Prostate gland (tissue), 2 donors: ENCODE data around the gene RPLP2. TPM values are rescaled to one million over a fixed set of nuclear protein-coding genes. Genes with fewer than 3 reads are reported as not detected.

ENCODE experiments used
- DNase-seq: peaks from one replicate; pipeline ENCODE4 v3.0.0-alpha.2; 2019; ENCODE audit warnings: low spot score
- H3K27ac ChIP-seq, 2 donors: fragments of 200-600 bp; sonication (generic); 2 replicates each; pipeline ENCODE4 v1.5.1; 2017 to 2019
- H3K27me3 ChIP-seq: fragments of 200-600 bp; sonication (generic); replicated peaks from 2 replicates; pipeline ENCODE4 v1.5.1; 2019; ENCODE audit not compliant: insufficient read depth
- H3K36me3 ChIP-seq, 2 donors: fragments of 200-600 bp; sonication (generic); 1 replicate in 1 of 2; 2 replicates in 1 of 2; pipeline versions ENCODE4 v1.5.1 to v1.8.1; 2017 to 2019
- H3K4me1 ChIP-seq: fragments of 200-600 bp; sonication (generic); replicated peaks from 2 replicates; pipeline ENCODE4 v1.5.1; 2019
- H3K4me3 ChIP-seq, 2 donors: fragments of 200-600 bp; sonication (generic); 2 replicates each; pipeline ENCODE4 v1.5.1; 2017 to 2019
- H3K9me3 ChIP-seq: fragments of 200-600 bp; sonication (generic); 2 replicates; pipeline ENCODE4 v1.5.1; 2017
- POLR2A ChIP-seq: fragments of 450-650 bp; IDR thresholded peaks from one replicate; pipeline ENCODE4 v1.6.1; 2016; ENCODE audit warnings: antibody characterized with exemption, mild to moderate bottlenecking
- POLR2AphosphoS5 ChIP-seq: sonication (generic); formaldehyde crosslinking; IDR thresholded peaks from one replicate; pipeline ENCODE4 v1.6.1; 2017; ENCODE audit warnings: antibody characterized with exemption
- WGBS: methylation state at CpG from one replicate; pipeline ENCODE4 v1.1.5; 2018; 5-methylcytosine and 5-hydroxymethylcytosine counted together
- intact Hi-C: fragments of 100-400 bp; cut with DNase I; formaldehyde crosslinking; loops from one replicate; pipeline ENCODE4 v1.14.2; 2022
- total RNA-seq, 2 donors: library from RNA; depleted of rRNA; stranded (reverse); fragments of >200 nt; gene quantifications; one replicate each; pipeline ENCODE4 v1.1.0, GENCODE V29; 2016
- TF ChIP-seq, protein P1 (sequence below), 4 experiments: fragments of 200-600 bp in 2 of 4; fragments of 450-650 bp in 2 of 4; sonication (generic) in 2 of 4; IDR thresholded peaks; 1 replicate in 3 of 4; 2 replicates in 1 of 4; pipeline ENCODE4 v1.5.1; 2016 to 2019; ENCODE audit warnings: antibody characterized with exemption in 4 of 4, mild to moderate bottlenecking in 2 of 4, moderate library complexity in 2 of 4

Gene RPLP2
- total RNA-seq, 2 donors from 2014 or later = 431 to 906 TPM

DNA sequence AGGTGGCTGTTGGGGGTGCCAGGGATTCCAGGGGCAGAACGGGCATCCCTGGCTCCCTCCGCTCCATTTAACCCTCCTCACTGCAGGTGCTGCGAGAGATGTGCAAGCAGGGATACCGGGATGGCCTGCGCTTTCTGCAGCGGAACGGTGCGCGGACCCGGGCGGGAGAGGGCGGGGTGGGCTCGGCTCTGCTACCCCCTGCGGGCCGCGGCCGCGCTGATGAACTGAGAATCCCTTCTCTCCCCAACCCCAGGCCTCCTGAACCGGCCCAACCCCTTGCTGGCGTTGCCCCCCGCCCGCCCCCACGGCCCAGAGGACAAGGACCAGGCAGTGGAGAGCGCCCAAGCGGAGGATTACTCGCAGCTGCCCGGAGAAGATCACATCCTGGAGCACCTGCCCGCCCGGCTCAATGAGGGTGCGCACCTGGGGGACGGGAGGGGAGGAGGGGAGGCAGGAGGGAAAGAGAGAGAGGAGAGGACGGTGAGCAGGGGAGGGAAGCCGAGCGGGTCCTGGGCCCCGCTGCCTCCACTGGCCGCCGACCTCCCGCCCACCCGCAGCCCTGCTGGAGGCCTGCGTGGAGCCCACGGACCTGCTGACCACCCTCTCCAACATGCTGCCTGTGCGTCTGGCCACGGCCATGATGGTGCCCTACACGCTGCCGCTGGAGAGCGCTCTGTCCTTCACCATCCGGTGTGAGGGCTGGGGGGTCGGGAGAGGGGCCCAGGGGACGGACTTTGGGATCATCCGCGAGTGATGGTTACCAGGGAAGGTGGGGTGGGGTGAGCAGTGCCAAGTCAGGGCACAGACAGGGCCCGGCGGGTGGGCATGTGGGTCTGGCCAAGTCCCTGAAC is 13.9 kb downstream of the RPLP2 start:
- intact Hi-C loops = no loop called here
- Histone ChIP-seq H3K4me1 (peaks cover 32% of the 10 kb centered on the region), H3K27me3 (no peaks in the 10 kb centered on the region), H3K36me3 (peaks cover 8 to 16% of the 10 kb centered on the region in 2 donors), H3K4me3 (no peak overlapping the region), H3K27ac (no peak overlapping the region), H3K9me3 (no peaks in the 10 kb centered on the region)
- DNase-seq = no peak
- 86% methylated on average over 53 of the region's 53 CpGs for WGBS
- TF ChIP-seq POLR2A = no peak
- TF ChIP-seq POLR2AphosphoS5 = no peak
- TF ChIP-seq, protein P1, sequence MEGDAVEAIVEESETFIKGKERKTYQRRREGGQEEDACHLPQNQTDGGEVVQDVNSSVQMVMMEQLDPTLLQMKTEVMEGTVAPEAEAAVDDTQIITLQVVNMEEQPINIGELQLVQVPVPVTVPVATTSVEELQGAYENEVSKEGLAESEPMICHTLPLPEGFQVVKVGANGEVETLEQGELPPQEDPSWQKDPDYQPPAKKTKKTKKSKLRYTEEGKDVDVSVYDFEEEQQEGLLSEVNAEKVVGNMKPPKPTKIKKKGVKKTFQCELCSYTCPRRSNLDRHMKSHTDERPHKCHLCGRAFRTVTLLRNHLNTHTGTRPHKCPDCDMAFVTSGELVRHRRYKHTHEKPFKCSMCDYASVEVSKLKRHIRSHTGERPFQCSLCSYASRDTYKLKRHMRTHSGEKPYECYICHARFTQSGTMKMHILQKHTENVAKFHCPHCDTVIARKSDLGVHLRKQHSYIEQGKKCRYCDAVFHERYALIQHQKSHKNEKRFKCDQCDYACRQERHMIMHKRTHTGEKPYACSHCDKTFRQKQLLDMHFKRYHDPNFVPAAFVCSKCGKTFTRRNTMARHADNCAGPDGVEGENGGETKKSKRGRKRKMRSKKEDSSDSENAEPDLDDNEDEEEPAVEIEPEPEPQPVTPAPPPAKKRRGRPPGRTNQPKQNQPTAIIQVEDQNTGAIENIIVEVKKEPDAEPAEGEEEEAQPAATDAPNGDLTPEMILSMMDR (IDR thresholded peaks at IDR 0.05) = no peak

DNA sequence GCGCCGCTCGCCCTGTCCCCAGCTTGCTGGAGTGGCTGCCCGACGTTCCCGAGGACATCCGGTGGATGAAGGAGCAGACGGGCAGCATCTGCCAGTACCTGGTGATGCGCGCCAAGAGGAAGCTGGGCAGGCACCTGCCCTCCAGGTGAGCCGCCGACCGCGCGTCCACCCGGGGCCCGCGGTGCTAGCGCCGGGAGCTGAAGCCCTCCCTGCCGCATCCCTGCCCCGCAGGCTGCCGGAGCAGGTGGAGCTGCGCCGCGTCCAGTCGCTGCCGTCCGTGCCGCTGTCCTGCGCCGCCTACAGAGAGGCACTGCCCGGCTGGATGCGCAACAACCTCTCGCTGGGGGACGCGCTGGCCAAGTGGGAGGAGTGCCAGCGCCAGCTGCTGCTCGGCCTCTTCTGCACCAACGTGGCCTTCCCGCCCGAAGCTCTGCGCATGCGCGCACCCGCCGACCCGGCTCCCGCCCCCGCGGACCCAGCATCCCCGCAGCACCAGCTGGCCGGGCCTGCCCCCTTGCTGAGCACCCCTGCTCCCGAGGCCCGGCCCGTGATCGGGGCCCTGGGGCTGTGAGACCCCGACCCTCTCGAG is 14.6 kb downstream of the RPLP2 start:
- intact Hi-C loops = no loop called here
- no peak overlapping the region for H3K4me3 ChIP-seq
- no peak for DNase-seq
- peaks cover 33% of the 10 kb centered on the region for H3K4me1 ChIP-seq
- TF ChIP-seq, protein P1 (IDR thresholded peaks at IDR 0.05) = no peak
- no peak for TF ChIP-seq POLR2AphosphoS5
- no peak for TF ChIP-seq POLR2A
- H3K36me3 ChIP-seq = peaks cover 8 to 16% of the 10 kb centered on the region in 2 donors
- H3K9me3 ChIP-seq = no peaks in the 10 kb centered on the region
- no peak overlapping the region for H3K27ac ChIP-seq
- H3K27me3 ChIP-seq = no peaks in the 10 kb centered on the region
- 78% methylated on average over 58 of the region's 59 CpGs for WGBS

DNA sequence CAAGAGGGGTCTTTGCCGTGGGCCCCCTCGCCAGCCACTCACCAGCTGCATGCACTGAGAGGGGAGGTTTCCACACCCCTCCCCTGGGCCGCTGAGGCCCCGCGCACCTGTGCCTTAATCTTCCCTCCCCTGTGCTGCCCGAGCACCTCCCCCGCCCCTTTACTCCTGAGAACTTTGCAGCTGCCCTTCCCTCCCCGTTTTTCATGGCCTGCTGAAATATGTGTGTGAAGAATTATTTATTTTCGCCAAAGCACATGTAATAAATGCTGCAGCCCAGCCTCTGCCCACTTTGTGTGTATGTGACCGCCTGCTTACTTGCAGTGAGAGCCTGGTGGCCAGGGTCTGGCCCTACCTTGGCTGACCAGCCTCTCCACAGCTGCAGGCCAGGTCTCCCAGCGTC is 15.2 kb downstream of the RPLP2 start:
- H3K4me1 ChIP-seq = peaks cover 39% of the 10 kb centered on the region
- intact Hi-C loops = no loop called here

DNA sequence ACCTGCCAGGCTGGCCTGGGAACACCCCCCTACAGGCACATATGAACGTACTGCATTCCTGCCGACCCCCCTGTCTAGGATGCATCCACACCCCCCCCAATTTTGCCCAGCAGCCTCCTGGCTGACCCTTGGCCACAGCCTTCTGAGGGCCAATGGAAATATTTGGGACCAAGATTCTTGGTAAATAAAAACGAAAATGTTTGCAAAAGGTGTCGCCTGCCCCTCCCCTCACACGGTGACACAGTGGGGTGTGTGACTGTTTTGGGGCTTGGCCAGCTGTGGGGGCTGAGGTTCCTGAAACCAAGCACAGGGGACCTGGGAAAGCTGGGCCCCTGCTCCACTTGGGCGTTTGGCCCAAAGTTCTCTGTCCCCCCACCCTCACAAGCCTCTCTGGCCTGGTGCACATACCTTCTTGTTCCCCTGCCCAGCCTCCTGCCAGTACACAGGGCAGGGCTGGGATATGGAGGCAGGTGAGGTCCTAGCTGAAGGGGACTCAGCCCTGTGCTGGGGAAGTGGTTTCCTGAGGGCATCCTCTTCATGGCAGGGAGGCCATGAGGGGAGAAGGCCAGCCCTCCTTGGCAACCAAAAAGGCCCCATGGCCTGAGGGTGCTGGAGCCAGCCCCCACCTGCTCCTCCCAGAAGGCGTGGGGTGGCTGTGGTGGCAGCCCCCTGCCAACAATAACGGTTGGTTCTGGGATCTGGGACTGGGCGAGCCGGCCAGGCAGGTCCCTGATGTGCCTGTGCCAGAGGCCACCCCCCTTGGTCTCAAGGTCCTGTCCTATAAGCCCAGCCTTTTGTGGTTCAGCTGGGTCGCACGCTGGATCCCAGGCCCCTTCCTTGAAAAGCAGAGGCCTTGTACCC is 15.8 kb downstream of the RPLP2 start:
- WGBS = 57% methylated on average over 12 of the region's 12 CpGs
- Histone ChIP-seq H3K27ac (peak overlapping the region; percentile 53 to 62), H3K4me3 (no peak overlapping the region), H3K9me3 (no peaks in the 10 kb centered on the region), H3K27me3 (no peaks in the 10 kb centered on the region), H3K4me1 (peaks cover 39% of the 10 kb centered on the region), H3K36me3 (peaks cover 8 to 16% of the 10 kb centered on the region in 2 donors)
- TF ChIP-seq POLR2AphosphoS5 = no peak
- TF ChIP-seq, protein P1 (IDR thresholded peaks at IDR 0.05) = no peak
- no peak for TF ChIP-seq POLR2A
- intact Hi-C loops = no loop called here
- DNase-seq = no peak

More for the DNA sequence above, 15.2 kb downstream of the RPLP2 start:
- Histone ChIP-seq H3K4me3 (no peak overlapping the region), H3K27ac (peak overlapping the region in 1 of 2 donors; percentile 53), H3K9me3 (no peaks in the 10 kb centered on the region), H3K27me3 (no peaks in the 10 kb centered on the region), H3K36me3 (peaks cover 8 to 16% of the 10 kb centered on the region in 2 donors)
- no peak for DNase-seq
- 67% methylated on average over 11 of the region's 11 CpGs for WGBS
- TF ChIP-seq POLR2A (no peak), POLR2AphosphoS5 (no peak)
- TF ChIP-seq, protein P1 (IDR thresholded peaks at IDR 0.05) = no peak
